Brain microvascular endothelial cell (primary cell): ENCODE measurements around the gene PNPO.

Source experiments
- DNase-seq: peaks from one replicate; pipeline ENCODE4 v3.0.0-alpha.2; 2020
- H3K27ac ChIP-seq: fragments of 250-450 bp; sonication (Bioruptor Pico); 2 replicates; pipeline ENCODE4 v1.5.1; 2020; ENCODE audit warnings: mild to moderate bottlenecking, moderate library complexity
- H3K27me3 ChIP-seq: fragments of 250-450 bp; sonication (Bioruptor Pico); replicated peaks from 2 replicates; pipeline ENCODE4 v1.5.1; 2020; ENCODE audit warnings: mild to moderate bottlenecking
- H3K36me3 ChIP-seq: fragments of 250-450 bp; sonication (Bioruptor Pico); replicated peaks from 2 replicates; pipeline ENCODE4 v1.5.1; 2020; ENCODE audit warnings: mild to moderate bottlenecking
- H3K4me3 ChIP-seq: 2 replicates; pipeline ENCODE4 v1.5.1; 2011; ENCODE audit warnings: low read depth, mild to moderate bottlenecking, control low read depth, low read length, moderate library complexity
- CTCF ChIP-seq: IDR thresholded peaks from 2 replicates; pipeline ENCODE4 v1.5.1; 2011; ENCODE audit warnings: low read depth, mild to moderate bottlenecking, moderate library complexity, low read length, control low read depth, inconsistent platforms; ENCODE audit errors: missing control alignments
- in situ Hi-C: cut with HindIII; loops from 2 replicates; pipeline ENCODE4 v1.10.0; 2017; ENCODE audit warnings: low sequenced_read_pairs, low pct_ligation_motif_present

The PNPO gene

GRCh38 chr17:47905221-47905733 is 36.1 kb upstream of the PNPO start:
- in situ Hi-C loops = no loop called here
- Histone ChIP-seq H3K36me3 (no peaks in the 10 kb centered on the region), H3K27me3 (no peaks in the 10 kb centered on the region), H3K4me3 (no peak overlapping the region), H3K27ac (peak overlapping the region; percentile 1)
- DNase-seq = peak; percentile 67
- TF ChIP-seq CTCF = peak; percentile 4

GRCh38 chr17:47906443-47906842 is 34.9 kb upstream of the PNPO start:
- no peaks in the 10 kb centered on the region for H3K36me3 ChIP-seq
- no peak for TF ChIP-seq CTCF
- H3K27me3 ChIP-seq = no peaks in the 10 kb centered on the region
- no peak for DNase-seq
- no peak overlapping the region for H3K27ac ChIP-seq
- no peak overlapping the region for H3K4me3 ChIP-seq
- in situ Hi-C loops = no loop called here

- in situ Hi-C loops = no loop called here
Observed at GRCh38 chr17:47907932-47908562, 33.3 kb upstream of the PNPO start.

GRCh38 chr17:47913050-47913449 is 28.3 kb upstream of the PNPO start:
- no peak overlapping the region for H3K4me3 ChIP-seq
- no peak for DNase-seq
- TF ChIP-seq CTCF = no peak
- H3K36me3 ChIP-seq = no peaks in the 10 kb centered on the region
- no peaks in the 10 kb centered on the region for H3K27me3 ChIP-seq
- in situ Hi-C loops = no loop called here
- H3K27ac ChIP-seq = no peak overlapping the region

More at GRCh38 chr17:47907932-47908562, 33.3 kb upstream of the PNPO start:
- Histone ChIP-seq H3K36me3 (no peaks in the 10 kb centered on the region), H3K27me3 (no peaks in the 10 kb centered on the region), H3K27ac (no peak overlapping the region), H3K4me3 (no peak overlapping the region)
- TF ChIP-seq CTCF = no peak
- no peak for DNase-seq

DNA sequence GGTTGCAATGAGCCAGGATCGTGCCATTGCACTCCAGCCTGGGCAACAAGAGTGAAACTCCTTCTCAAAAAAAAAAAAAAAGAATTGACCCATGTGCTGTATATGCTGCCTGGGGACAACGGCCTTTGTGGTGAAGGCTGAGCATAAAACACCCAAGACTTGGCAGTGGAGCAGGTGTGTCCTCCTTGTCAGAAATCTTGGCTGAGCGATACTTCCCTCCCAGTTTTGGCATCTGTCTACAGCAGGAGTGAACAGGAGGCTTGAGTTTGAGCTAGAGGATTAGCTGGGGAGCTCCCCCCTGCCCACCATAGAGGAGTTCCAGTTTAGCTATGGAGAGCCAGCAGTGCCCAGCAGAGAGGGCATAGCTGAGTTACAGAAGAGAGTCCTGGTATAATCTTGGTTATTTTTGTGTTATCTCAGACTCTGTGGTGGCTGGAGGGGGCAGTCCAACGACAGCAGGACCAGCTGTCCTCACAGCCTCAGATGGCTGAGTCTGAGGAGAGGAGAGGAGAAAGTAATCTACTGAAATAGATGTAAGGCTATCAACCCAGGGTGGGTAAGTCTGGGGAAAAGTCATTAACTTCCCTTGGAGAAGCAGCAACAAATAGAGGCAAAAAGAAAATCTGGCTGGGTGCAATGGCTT is 26.9 kb upstream of the PNPO start:
- Histone ChIP-seq H3K36me3 (no peaks in the 10 kb centered on the region), H3K4me3 (no peak overlapping the region), H3K27me3 (no peaks in the 10 kb centered on the region), H3K27ac (no peak overlapping the region)
- TF ChIP-seq CTCF = no peak
- in situ Hi-C loops = no loop called here
- DNase-seq = no peak
